GM12892 (cell line): ENCODE results near the gene TUBG2.
A peak's percentile ranks its signal among the peaks of the same experiment; 100 is the strongest.

ENCODE experiments used
- DNase-seq: peaks from one replicate; pipeline ENCODE4 v3.0.0; 2011; ENCODE audit not compliant: insufficient read length
- FAIRE-seq: peaks from 2 replicates; lab custom pipeline; 2011; peaks lifted over from hg19 to GRCh38; lab: Jason Lieb, UNC
- POLR2A ChIP-seq: IDR thresholded peaks from 2 replicates; pipeline ENCODE4 v1.6.1; 2011; ENCODE audit warnings: low read depth, low read length, control low read depth
- POLR2AphosphoS5 ChIP-seq: IDR thresholded peaks from 2 replicates; pipeline ENCODE4 v1.6.1; 2011; ENCODE audit warnings: low read depth, low read length, control low read depth
- TAF1 ChIP-seq: IDR thresholded peaks from 2 replicates; pipeline ENCODE4 v1.6.1; 2011; ENCODE audit warnings: low read depth, mild to moderate bottlenecking, control low read depth, low read length, borderline replicate concordance

Gene TUBG2

DNA sequence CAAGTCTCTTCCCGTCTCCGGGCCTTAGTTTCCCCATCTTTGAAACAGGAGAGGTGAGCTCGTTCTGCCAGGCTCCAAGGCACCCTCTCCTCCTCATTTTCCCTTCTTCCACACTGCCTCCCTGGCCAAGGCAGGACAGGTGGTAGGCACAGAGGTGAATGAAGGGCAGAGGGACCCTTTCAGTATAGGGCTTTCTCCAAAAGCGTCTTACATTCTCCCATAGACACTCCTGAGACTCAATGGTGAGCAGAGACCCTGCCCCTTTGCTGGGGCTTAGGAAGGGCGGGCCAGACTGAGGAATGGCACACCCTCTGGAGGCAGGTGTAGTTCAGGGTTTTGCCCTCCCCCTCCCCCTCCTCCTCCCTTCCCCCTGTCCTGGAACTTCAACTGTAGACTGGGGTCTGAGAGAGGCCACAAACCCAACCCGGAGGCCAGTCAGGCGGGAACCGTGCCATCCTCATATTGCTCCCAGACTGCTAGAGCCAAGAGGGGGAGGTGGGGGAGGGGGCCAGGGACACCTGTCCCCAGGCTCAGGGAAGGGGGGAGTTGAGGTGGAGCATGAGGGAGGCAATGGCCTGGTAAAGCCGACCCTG lies 15.8 kb downstream of the TUBG2 start:
- FAIRE-seq (peak; percentile 67), DNase-seq (no peak)
- TF ChIP-seq POLR2A (no peak), TAF1 (no peak)

GRCh38 chr17:42675348-42675964 lies 16.4 kb downstream of the TUBG2 start:
- no peak for TF ChIP-seq POLR2A
- no peak for TF ChIP-seq TAF1
- TF ChIP-seq POLR2AphosphoS5 = no peak
- FAIRE-seq (no peak), DNase-seq (no peak)

GRCh38 chr17:42675965-42676423 lies 16.9 kb downstream of the TUBG2 start:
- peak; percentile 76 for FAIRE-seq
- TF ChIP-seq POLR2A (no peak), TAF1 (no peak), POLR2AphosphoS5 (no peak)
- DNase-seq = no peak

DNA sequence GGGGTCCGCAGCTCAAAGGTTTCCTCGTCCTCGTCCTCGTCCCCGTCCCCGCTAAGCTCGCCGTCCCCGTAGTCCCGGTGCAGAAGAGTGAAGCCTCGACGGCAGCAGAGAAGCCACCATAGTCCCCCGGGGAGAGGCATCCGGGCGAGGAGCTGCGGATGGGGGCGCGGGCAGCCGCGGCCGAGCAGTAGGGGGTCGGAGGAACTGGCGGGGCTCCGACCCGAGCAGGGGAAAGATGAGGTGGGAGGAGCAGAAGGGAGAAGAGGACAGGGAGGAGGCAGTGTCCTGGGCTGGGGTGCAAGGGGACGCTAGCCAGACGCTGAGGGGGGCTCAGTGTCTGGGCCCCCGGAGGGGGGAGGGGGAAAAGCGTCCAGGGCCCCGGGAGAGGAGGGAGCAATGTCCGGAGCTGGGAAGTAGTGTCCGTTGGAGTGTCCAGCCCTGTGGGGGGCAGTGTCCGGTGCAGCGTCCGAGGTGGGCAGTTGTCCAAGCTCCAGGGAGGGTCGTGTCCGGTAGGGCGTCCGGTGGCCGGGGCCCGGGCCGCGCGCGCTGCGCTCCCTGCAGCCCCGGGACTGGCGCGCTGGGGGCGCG lies 17.4 kb downstream of the TUBG2 start, which contains the start of gene PLEKHH3:
PLEKHH3 (minus strand) TSS at position 571 of the 588 bp plus-strand sequence; CDS start at position 140, 431 bp downstream.
- TF ChIP-seq POLR2AphosphoS5 = no peak
- TF ChIP-seq TAF1 = no peak
- TF ChIP-seq POLR2A = no peak; the same call in 1 of the 2 replicates
- DNase-seq (no peak), FAIRE-seq (peak; percentile 9)

GRCh38 chr17:42677012-42677857 lies 18.2 kb downstream of the TUBG2 start:
- TF ChIP-seq TAF1 (no peak), POLR2AphosphoS5 (no peak), POLR2A (0 out of 2 replicates have a peak, but pooled peaks have one; percentile 8)
- peak; percentile 99 for FAIRE-seq
- peak; percentile 98 for DNase-seq

- peak; percentile 80 for DNase-seq
- FAIRE-seq = peak; percentile 94
- peak; percentile 15; the same call in 1 of the 2 replicates for TF ChIP-seq POLR2AphosphoS5
- TF ChIP-seq TAF1 = no peak
- TF ChIP-seq POLR2A = peak; percentile 48; the same call in 1 of the 2 replicates
Measured at GRCh38 chr17:42677921-42678781, 19.1 kb downstream of the TUBG2 start.

DNA sequence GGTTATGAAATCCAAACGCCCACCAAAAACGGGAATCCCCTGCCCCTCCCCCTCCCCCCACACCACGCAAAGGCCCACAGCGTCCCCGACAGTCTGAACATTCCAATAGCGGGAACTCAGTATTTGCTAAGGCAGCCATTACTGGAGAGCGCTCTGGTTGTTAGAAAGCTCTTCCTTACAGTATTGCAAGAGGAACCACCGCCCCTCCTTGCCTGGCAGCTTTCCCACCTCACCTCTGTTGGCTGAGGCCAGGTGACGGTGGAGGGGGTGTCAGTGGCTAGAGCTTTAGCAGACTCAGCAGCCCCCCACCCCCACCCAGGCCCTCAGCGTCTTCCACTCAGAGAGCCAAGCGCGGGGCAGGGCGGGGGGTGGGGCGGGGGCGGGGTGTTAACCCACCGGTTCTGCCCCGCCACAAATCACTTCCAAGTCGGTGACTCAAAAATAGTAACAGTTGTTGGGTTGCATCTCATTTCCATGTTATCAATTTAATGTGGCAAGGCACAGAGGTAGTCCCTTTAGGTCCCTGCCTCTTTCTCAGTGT lies 19.9 kb downstream of the TUBG2 start:
- FAIRE-seq = peak; percentile 73
- TF ChIP-seq TAF1 (no peak), POLR2A (no peak), POLR2AphosphoS5 (no peak)

DNA sequence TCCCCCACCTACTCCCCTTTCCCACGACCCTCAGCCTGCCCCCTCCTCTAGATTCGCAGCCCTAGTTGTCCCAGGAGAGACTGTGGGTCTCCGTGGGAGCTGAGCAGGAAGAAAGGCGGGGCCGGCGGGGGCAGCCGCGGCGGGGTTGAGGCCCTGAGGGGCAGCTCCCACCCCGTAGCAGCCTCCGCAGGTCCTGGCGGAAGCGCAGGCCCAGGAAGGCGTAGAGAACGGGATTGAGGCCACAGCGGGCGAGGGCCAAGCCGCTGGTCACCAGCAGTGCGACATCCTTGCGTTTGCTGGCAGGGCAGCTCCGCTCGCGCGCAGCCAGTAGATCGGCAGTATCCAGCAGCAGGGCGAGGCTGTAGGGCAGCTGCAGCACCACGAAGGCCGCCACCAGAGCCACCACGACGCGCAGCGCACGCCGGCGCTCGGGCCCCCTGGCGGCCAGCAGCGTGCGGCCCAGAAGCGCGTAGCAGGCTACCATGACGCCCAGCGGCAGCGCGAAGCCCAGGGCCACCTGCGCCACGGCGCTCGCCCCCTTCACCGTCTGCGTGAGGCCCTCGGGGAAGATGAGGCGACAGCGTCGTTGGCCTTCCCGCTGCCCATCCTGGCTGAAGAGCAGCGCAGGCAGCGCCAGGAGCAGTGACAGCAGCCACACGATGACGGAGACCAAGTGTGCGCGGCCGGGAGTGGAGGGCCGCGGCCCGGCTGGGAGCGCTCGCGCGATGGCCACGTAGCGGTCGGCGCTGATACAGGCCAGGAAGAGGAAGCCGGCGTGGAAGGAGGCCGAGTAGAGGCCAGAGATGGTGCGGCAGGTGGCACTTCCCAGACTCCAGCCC lies 20.6 kb downstream of the TUBG2 start:
- peak; percentile 66 for DNase-seq
- TF ChIP-seq POLR2AphosphoS5 = peak; percentile 27; the same call in 1 of the 2 replicates
- peak; percentile 52; the same call in 1 of the 2 replicates for TF ChIP-seq POLR2A
- TF ChIP-seq TAF1 = 0 out of 2 replicates have a peak, but pooled peaks have one; percentile 17
- FAIRE-seq = peak; percentile 89

More for the DNA sequence above, 19.9 kb downstream of the TUBG2 start:
- DNase-seq = no peak

DNA sequence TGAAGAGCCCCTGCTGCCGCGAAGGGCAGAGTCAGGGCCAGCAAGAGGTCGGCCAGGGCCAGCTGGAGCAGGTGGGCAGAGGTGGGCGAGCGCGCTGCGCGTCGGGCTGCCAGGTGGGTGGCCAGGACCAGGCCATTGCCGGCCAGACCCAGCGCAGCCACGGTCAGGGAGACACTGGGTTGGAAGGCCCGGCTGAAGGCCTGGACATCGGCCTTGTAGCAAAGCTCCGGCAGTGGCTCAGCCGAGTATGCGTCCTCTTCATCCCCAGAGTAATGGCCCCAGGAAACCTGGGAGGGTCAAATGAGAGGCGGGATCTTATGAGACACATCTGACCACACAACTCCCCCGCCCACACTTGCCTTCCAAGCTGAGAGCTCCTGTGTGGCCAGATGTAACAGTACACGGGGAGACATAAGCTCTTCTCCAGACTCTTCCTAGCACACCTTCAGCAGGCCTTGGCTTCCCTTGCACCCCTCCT lies 21.3 kb downstream of the TUBG2 start:
- no peak for TF ChIP-seq POLR2AphosphoS5
- TF ChIP-seq TAF1 = no peak
- no peak for TF ChIP-seq POLR2A
- no peak for DNase-seq
- no peak for FAIRE-seq
